Fibroblast of skin of right biceps (primary cell): ENCODE results near the gene LRRC37A3.
A peak's percentile ranks its signal among the peaks of the same experiment; 100 is the strongest.
"Not testable (repeated sequence)": the region's sequence is repeated elsewhere in the genome, so short reads cannot be mapped to it uniquely, and the experiment has no call there.

ENCODE experiments used
- DNase-seq: peaks from one replicate; pipeline ENCODE4 v3.0.0-alpha.2; 2013

The LRRC37A3 gene

GRCh38 chr17:64925244-64925643, 6.0 kb upstream of the LRRC37A3 start:
- DNase-seq: not testable (repeated sequence)

- DNase-seq: not testable (repeated sequence)
These were observed 3.8 kb upstream of the LRRC37A3 start for GRCh38 chr17:64923051-64923568.

GRCh38 chr17:64920419-64921172, 1.3 kb upstream of the LRRC37A3 start:
- DNase-seq: peak; percentile 7

DNA sequence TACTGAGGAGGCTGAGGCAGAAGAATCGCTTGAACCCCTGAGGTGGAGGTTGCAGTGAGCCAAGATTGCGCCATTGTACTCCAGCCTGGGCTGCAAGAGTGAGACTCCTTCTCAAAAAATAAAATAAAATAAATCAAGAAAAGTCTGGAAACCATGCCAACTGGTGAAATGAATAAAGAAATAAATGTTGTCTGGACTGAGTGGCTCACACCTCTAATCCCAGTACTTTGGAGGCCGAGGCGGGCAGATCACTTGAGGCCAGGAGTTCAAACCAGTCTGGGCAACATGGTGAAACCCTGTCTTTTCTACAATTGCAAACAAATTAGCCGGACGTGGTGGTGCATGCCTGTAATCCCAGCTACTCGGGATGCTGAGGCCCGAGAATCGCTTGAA, 744 bp upstream of the LRRC37A3 start:
- no peak for DNase-seq

DNA sequence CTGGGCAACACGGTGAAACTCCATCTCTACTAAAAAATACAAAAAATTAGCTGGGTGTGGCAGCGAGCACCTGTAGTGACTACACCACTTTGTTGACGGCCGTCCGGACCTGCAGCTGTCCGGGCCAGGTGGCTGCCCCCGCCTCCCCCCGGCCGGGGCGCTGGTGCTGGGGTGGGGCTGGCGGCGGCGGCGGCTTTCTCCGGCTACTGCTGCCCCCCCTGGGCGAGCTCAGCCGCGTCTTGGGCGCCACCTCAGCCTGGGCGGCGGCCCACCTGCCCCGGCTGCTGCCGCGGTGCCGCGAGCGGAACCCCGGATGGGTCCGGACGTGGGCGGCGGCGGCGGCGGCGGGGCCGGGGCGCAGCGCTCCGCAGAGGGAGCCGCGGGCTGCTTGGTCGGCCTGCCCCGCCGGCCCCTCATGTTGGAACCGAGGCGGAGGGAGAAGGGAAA, 413 bp downstream of the LRRC37A3 start:
- DNase-seq: peak; percentile 11

GRCh38 chr17:64917540-64917939, 1.7 kb downstream of the LRRC37A3 start:
- DNase-seq: not testable (repeated sequence)

GRCh38 chr17:64915244-64915643, 4.0 kb downstream of the LRRC37A3 start:
- DNase-seq: not testable (repeated sequence)

- DNase-seq: not testable (repeated sequence)
These were observed 9.1 kb downstream of the LRRC37A3 start for GRCh38 chr17:64910191-64910514.

DNA sequence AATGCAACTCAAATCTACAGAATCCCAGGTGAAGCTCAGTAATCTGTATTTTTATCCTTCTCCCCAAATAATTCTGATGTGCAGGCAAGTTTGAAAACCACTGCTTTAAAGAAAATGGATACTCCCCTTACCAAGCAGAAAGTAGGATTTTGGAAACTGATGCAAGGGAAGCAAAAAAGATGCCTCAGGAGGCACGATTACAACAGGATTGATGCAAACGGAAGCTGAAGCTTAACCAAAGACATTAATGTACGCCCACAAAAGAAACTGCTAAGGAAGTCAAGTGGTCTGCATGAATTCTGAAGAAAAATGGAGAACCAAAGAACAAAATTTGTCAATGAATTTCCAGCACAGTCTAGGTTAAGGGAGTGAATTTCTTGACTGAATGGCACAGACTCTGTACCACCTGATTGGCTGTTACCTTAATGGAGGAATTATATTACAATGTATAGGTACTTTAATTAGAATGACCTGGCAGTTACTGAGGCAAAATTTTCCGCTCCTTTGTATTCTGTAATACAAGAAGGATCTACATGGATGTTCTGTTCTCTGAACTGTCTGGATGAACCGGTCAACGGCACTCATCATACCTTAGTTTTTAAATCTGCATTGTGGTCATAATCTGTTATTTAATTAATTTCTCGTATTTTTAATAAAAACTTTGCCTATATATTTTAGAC, 9.6 kb downstream of the LRRC37A3 start:
- not testable (repeated sequence) for DNase-seq

- not testable (repeated sequence) for DNase-seq
These were observed 15.2 kb downstream of the LRRC37A3 start for GRCh38 chr17:64904069-64904468.

DNA sequence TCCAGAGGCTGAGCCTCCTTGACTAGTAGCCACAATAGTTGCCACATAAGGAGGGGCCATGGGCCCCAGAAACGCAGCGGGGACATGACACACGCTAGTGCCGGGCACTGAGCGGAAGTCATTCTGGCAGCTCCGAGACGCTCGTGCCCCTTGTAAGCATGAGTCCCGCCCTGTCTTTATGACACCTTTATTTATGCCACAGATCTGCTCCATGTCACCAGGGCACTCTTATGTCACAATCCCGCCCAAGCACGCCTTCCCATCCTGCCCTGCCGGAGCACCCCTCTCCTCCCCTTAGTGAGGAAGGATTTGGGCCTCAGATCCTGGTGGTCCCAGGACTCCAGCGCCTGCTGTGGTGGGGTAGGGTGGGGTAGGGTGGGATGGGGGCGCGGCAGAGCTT, 22.1 kb downstream of the LRRC37A3 start:
- peak; percentile 0 for DNase-seq

- not testable (repeated sequence) for DNase-seq
These were observed 45.1 kb downstream of the LRRC37A3 start for GRCh38 chr17:64874210-64874609.

DNA sequence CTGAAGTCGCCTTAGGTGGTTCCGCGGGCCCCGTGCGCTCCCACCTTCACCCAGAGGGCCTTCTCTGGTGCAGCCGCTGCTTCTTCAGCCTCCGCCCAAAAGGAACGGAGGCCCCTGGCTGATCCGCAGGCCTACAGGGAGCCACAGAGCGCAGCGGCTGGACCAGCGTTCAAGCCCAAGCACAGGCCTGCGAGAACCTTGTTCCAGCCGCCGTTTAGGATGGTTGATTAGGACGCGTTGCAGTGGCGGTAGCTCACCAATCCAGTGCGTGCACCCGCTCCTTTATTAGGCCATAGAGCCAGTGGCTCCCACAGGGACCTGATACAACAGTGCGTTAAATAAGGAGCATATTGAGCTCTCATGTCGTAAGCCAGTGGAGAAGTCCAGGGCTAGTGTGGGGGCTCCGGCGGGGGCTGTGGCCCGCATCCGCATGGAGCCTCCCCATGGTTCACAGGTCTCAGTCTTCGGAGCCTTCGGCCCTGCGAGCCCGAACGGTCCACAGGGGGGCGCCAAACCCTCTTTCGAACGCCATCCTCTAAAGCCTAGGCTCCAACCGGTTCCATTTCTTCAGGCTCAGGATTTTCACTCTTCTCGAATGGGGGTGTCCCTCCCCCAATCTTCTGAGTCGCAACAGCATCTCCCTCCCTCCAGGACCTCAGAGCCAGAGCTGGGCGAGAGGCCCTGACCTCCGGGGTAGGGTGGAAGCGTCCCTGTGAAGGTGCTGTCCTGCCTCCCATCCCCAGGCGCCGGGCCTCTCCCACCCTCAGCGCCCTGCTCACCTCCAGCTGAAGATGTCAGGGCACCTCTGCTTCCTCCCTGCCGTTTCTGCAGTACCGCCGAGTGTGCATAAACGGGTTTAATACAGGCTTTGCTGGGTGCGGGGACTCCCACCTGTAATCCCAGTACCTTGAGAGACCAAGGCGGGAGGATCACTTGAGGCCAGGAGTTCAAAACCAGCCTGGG, 71.5 kb downstream of the LRRC37A3 start:
- peak; percentile 29 for DNase-seq

GRCh38 chr17:64846892-64847291, 72.4 kb downstream of the LRRC37A3 start:
- DNase-seq: peak; percentile 22

DNA sequence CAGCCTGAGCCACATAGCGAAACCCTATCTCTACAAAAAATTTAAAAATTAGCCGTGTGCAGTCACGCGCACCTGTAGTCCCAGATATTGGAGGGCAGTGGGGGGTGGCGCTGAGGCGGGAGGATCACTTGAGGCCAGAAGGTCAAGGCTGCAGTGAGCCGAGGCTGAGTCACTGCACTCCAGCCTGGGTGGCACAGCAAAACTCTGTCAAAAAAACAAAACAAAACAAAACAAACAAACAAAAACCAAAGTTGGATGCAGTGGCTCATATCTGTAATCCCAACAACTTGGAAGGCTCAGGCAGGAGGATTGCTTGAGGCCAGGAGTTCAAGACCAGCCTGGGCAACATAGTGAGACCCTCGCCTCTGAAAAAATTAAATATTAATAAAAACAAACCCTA, 75.4 kb downstream of the LRRC37A3 start:
- DNase-seq: not testable (repeated sequence)

DNA sequence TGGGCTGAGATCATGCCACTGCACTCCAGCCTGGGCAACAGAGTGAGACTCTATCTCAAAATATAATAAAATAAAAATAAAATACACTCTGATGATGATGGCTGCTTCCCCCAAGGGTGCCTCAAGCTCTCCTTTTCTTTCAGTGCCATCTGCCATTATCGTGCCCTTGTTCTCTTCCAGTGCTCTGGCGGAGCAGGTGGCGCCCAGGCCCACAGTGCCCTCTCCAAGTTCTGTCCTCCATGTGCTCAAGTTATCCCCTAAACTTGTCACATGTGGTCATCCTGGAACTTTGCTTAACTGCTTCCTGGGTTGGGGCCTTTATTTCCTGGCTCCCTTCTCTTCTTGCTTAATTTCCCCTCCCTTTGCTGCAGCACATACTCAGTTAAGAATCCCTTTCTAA, 76.4 kb downstream of the LRRC37A3 start:
- DNase-seq: not testable (repeated sequence)

- not testable (repeated sequence) for DNase-seq
These were observed 78.3 kb downstream of the LRRC37A3 start for GRCh38 chr17:64840960-64841359.

DNA sequence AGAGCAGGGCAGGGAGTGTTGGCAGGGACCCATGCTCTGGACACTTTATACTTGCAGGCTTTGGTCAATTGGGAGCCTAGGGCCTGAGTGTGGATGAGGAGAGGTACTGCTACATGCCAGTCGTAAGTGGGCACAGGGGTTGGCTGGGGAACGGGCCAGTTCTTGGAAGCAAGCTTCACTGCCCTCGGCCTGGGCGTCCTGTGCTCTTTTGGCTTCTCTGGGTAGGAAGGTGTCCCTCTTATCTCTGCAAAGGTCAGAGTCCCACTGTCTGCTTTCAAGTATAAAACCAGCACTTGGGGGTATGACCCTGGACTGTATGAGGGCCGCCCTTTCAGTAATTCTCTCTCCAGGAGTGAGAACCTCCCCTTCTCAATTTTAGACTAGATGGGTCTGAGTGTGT, 80.8 kb downstream of the LRRC37A3 start:
- DNase-seq: not testable (repeated sequence)

DNA sequence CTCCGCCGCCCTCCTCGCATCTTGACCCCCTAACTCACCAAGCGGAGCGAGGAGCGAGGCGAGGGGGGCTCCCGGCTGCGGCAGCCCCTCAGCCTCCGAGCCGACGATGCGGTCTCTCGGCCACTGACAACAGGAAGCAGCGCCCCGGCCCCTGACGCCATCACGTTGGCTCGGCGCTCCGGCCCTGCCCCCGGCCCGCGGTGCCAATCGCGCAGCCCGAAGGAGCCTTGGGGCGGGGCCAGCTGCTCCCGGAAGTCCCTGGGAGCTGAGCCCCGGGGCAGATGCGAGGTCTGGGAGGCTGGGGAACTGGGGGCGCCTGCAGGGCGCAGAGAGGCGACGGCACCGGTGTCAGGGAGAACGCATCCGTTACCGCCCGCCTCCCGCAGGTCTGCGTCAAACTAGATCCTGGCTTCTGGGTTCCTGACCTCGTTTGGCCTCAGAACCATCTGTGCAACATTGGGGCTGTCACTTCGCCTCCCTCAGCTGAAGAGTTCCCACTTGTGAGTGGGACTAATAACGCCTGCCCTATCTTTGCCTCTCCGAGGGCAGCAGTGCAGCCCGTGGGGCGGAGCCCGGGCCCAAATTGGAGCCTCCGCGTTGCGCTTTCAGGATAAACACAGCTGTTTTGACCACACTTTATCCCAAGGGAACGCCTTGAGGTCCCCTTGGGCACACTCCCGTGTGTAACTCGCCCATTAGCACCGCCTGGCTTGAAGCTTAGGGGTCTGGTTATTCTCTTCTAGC, 82.1 kb downstream of the LRRC37A3 start:
- DNase-seq: peak; percentile 80

DNA sequence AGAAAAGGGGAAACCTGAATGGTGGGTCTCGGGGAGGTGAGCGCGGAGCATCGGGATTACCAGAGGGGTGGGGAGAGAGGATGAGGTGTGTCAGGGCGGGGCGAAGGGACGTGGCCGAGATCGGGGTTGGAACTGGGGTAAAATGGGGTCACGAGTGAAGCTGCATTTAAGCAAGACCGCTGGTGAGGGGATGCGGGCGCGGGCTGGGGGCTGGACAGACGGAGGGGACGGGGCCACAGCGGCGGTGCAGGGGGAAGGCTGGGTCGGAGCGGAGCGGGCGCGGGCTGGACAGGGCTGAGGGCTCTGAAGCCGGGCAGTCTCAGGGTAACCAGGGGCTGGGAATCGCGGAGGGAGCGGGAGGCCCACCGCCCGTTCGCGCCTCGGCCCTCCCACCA, 82.7 kb downstream of the LRRC37A3 start:
- not testable (repeated sequence) for DNase-seq

DNA sequence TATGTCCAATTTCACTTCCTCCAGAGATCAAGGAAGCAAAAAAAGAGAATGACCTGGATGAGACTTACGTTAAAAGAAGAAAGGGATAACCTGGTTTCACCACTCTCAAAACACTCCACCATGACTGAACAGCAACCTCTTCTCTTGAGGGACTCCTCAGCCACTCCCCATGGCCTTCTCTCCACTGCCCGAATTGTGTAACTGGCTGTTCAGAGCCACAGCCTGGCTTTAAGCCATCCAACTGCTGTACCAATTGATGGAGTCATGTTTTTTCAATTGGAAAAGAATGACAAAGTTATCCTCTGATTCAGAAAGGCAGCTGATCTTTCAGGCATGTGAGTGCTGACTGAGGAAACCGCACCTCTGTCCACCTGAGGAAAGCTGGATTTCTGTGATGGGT, 85.2 kb downstream of the LRRC37A3 start:
- DNase-seq: peak; percentile 30

DNA sequence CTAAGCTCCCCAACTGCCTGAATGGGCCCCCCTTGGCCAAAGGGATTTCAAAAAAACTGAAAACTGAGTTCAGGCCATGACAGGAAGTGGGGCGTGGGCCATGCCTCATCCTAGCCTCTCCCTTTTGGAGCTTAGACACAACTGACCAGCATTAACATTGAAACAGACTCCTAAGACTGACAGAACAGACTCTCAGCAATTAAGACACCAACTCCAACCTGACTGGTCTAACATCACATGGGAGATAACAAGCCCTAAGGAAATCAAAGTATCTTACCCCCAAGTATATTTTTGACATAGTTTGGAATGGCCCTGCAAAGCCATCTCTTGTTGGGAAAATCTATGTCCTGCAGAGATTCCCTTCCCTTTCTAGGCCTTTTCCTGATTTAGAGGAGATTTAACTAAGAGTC, 88.6 kb downstream of the LRRC37A3 start:
- DNase-seq: not testable (repeated sequence)
